Embryonic facial prominence (tissue), 1 donor: ENCODE results near the gene JPT2.
A peak's percentile ranks its signal among the peaks of the same experiment; 100 is the strongest.
"Not testable (repeated sequence)": the region's sequence is repeated elsewhere in the genome, so short reads cannot be mapped to it uniquely, and the experiment has no call there.

Experiments
- DNase-seq: peaks from one replicate; pipeline ENCODE4 v3.0.0-alpha.2; 2016; ENCODE audit errors: extremely low spot score

JPT2 gene

GRCh38 chr16:1732071-1732470 lies 54.0 kb downstream of the JPT2 start:
- no peak for DNase-seq

GRCh38 chr16:1732551-1732987 lies 54.5 kb downstream of the JPT2 start:
- DNase-seq, result not testable (repeated sequence)

GRCh38 chr16:1734123-1734522 lies 56.0 kb downstream of the JPT2 start:
- no peak for DNase-seq

GRCh38 chr16:1734816-1735215 lies 56.7 kb downstream of the JPT2 start:
- DNase-seq, result no peak

- no peak for DNase-seq
Measured at GRCh38 chr16:1740234-1740633, 62.2 kb downstream of the JPT2 start.

GRCh38 chr16:1740781-1741490 lies 62.9 kb downstream of the JPT2 start:
- DNase-seq, result no peak

GRCh38 chr16:1741553-1742165 lies 63.6 kb downstream of the JPT2 start:
- no peak for DNase-seq

GRCh38 chr16:1743376-1744337 lies 65.6 kb downstream of the JPT2 start:
- DNase-seq, result no peak

- DNase-seq, result no peak
Measured at GRCh38 chr16:1744338-1744840, 66.3 kb downstream of the JPT2 start.

GRCh38 chr16:1745181-1745899 lies 67.3 kb downstream of the JPT2 start:
- DNase-seq, result no peak

- DNase-seq, result peak; percentile 49
Measured at GRCh38 chr16:1745900-1746692, 68.0 kb downstream of the JPT2 start.

GRCh38 chr16:1746693-1747195 lies 68.7 kb downstream of the JPT2 start:
- no peak for DNase-seq

- no peak for DNase-seq
Measured at GRCh38 chr16:1747934-1748333, 69.9 kb downstream of the JPT2 start.

GRCh38 chr16:1749152-1750117 lies 71.4 kb downstream of the JPT2 start:
- no peak for DNase-seq
